H54 (cell line): ENCODE results near the gene INAFM2.

ENCODE experiments used
- DNase-seq: peaks from one replicate; pipeline ENCODE4 v3.0.0; 2011; ENCODE audit warnings: low spot score, mixed read lengths; ENCODE audit not compliant: insufficient read length
- FAIRE-seq: peaks from 3 replicates; lab custom pipeline; 2011; peaks lifted over from hg19 to GRCh38; lab: Jason Lieb, UNC
- POLR2A ChIP-seq: IDR thresholded peaks from 2 replicates; pipeline ENCODE4 v1.6.1; 2011; ENCODE audit warnings: low read depth, mild to moderate bottlenecking, low read length

INAFM2 gene

DNA sequence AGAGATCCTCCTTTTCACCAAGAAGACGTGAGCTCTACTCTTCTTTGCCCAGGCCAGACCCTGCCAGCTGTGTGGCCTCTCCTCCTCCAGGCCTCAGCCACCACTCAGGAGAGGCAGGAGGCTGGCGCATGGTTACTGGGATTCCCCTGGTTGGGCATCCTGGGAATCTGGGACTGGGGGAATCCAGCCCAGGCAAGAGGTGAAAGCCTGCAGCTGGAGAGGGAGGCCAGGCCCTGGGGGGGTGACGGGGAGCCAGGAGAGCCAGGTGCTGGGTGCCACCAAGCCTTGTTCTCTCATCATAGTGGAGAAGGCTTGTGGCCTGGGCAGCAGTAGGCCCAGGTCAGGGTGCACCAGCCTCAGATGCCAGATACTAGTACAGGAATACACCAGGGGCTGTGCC is 11.0 kb downstream of the INAFM2 start:
- no peak for TF ChIP-seq POLR2A
- FAIRE-seq: no peak
- no peak for DNase-seq

- FAIRE-seq (no peak), DNase-seq (no peak)
- TF ChIP-seq POLR2A: no peak
Observed at GRCh38 chr15:40334941-40335795, 11.7 kb downstream of the INAFM2 start.

- no peak for FAIRE-seq
Observed at GRCh38 chr15:40335938-40336743, 12.6 kb downstream of the INAFM2 start.

DNA sequence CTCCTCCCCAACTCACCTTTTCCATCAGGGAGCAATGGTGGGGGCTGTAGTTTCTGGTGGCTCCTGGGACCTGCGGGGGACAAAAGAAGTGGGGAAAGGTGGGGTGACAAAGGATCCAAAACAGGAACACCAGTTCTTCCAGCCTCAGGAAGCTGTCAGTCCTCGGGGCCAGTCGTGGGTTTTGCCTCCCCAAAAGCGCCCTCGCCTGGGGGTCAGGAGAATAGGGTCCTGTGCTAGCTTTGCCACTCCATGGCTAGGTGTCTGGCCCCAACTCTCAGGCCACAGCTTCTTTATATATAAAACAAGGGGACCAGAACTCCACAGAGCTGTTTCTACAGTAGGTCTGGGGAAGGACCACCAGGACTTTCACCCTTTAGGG is 13.2 kb downstream of the INAFM2 start:
- FAIRE-seq: no peak
- DNase-seq: no peak
- no peak for TF ChIP-seq POLR2A

More at GRCh38 chr15:40335938-40336743, 12.6 kb downstream of the INAFM2 start:
- TF ChIP-seq POLR2A: no peak
- DNase-seq: no peak

- DNase-seq: no peak
- FAIRE-seq: no peak
- TF ChIP-seq POLR2A: no peak
Observed at GRCh38 chr15:40337597-40337996, 14.1 kb downstream of the INAFM2 start.

GRCh38 chr15:40338041-40338657 is 14.7 kb downstream of the INAFM2 start:
- no peak for DNase-seq
- no peak for FAIRE-seq

GRCh38 chr15:40338921-40339620 is 15.6 kb downstream of the INAFM2 start:
- peak; percentile 27; the same call in 1 of the 2 replicates for TF ChIP-seq POLR2A
- FAIRE-seq (peak; percentile 82), DNase-seq (peak; percentile 87)

More at GRCh38 chr15:40338041-40338657, 14.7 kb downstream of the INAFM2 start:
- TF ChIP-seq POLR2A: no peak

DNA sequence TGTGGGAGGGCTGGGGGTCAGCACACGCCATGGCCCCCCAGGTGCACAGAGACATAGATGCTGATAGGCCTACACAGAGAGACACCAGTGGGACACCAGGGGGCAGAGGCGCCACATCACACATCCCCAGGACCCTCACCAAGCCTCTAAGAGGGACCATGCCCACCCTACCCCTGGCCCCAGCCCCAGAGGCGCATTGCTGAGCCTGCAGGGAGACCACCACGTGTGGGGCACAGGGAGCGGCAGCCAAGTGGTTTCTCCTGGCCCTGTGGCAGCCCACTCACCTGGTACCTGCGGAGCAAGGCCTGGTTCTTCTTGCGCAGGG is 16.1 kb downstream of the INAFM2 start:
- TF ChIP-seq POLR2A: no peak
- DNase-seq: no peak

GRCh38 chr15:40340038-40340739 is 16.7 kb downstream of the INAFM2 start:
- FAIRE-seq: no peak
- no peak for DNase-seq
- no peak for TF ChIP-seq POLR2A

More for the DNA sequence above, 16.1 kb downstream of the INAFM2 start:
- FAIRE-seq: no peak

DNA sequence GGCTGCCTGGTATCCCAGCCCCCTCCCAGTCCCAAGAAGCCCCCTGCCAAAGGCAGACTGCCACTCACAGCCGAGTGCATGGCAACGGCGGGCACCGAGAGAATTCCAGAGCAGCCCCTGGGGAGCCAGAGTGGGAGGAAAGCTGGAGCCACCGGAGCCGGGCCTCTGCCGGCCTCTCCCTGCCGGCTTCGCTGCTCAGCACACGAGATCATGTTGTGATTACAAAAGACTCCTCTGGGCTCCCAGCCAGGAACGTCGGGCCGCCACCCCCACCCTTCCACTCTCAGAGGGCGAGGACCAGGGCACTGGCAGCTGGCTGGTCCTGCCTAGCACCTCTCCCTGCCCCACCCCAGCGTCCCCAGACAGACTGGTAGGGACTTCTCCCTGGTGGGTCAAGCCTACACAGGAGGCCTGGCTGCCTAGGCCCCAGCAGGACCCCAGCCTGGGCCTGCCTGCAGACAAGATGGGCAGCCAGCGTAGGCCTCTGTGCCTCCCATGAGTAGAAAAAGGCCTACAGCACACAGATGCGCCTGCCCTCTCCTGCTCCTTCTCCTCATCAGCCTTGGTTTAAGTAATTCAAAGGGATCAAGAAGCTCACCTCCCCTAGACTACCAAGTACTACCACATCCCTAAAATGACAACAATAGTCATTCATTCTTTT is 17.4 kb downstream of the INAFM2 start, which contains the start of gene CCDC9B:
CCDC9B (minus strand) TSS at position 200 of the 661 bp plus-strand sequence; CDS start at position 80, 120 bp downstream.
- no peak for FAIRE-seq
- peak; percentile 65 for DNase-seq
- no peak for TF ChIP-seq POLR2A

DNA sequence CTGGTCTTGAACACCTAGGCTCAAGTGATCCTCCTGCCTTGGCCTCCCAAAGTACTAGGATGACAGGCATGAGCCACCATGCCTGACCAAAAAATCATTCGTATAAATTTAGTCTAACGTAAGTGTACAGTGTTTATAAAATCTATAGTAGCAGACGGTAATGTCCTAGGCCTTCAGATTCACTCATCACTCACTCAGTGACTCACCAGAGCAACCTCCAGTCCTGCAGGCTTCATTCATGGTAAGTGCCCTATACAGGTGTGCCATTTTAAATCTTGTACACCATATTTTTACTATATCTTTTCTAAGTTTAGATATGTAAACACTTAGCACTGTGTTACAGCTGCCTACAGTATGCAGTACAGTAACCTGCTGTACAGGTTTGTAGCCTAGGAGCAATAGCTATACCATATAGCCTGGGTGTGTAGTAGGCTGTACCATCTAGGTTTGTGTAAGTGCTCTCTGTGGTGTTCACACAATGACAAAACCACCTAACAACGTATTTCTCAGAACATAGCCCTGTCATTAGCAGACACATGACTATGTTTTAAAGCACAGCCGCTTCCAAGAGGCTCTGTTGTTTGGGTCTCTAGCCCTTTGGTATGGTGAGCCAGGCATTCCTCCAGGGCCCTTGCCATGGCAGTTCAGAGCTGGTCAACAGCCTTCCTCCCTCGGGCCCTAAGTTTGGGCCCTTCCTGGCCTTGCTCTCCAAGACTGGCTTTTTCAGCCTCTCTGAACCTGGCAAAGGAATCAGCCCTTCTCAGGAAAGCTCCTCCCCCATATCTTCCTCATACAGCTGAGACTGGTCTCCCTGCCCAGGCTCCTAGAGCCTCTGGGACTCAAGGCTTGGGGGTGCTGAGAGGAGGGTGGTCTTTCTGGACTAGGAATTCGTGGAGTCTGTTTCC is 19.2 kb downstream of the INAFM2 start:
- DNase-seq (no peak), FAIRE-seq (no peak)

DNA sequence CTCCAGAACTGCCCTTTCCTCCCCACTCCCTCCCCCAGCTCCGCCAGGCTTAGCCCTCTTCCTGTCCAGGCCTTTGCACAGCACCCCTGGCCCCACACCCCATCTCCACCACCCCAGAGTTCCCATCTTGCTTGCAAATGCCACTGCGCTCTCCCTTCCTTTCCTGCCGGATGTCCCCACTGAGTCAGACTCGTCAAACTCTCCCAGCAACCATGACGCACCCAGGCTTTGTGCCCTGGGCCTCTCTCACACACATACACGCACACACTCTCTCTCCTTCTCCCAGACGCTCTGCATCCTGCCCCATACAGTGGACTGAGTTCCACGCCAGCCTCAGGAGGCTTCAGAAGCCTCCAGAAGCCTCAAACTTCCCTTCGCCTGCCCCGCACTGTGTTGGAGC is 20.0 kb downstream of the INAFM2 start:
- DNase-seq (peak; percentile 83), FAIRE-seq (peak; percentile 87)
- TF ChIP-seq POLR2A: peak; percentile 48; the same call in 1 of the 2 replicates

More for the DNA sequence above, 19.2 kb downstream of the INAFM2 start:
- TF ChIP-seq POLR2A: no peak
